IMR-90 (cell line): ENCODE measurements around the gene TMOD2. TPM values are rescaled to one million over a fixed set of nuclear protein-coding genes. Genes with fewer than 3 reads are reported as not detected.

Source experiments
- ATAC-seq: fragments of 200-7000 bp; cut with Tn5 transposase; 2 replicates; pipeline ENCODE4 v1.9.1; 2020; ENCODE audit warnings: low read depth, mild to moderate bottlenecking, moderate library complexity
- BruUV-seq: library from RNA; stranded (reverse); fragments of 400-500 nt; replicated peaks from 2 replicates; lab custom pipeline; 2021; lab: Mats Ljungman, UMichigan
- CTCF ChIA-PET: fragments of 300-600 bp; formaldehyde crosslinking; extraction: SDS; loops from one replicate; lab custom pipeline; 2021; ENCODE audit warnings: antibody characterized with exemption; lab: Yijun Ruan, JAX
- POLR2A ChIA-PET: fragments of 300-600 bp; sonication (Branson Sonifier 250); formaldehyde crosslinking; loops from one replicate; lab custom pipeline; 2022; ENCODE audit warnings: antibody characterized with exemption; ENCODE audit not compliant: unreplicated experiment; lab: Charles Lee
- DNase-seq: peaks from one replicate; pipeline ENCODE4 v3.0.0; 2013
- H2AFZ ChIP-seq: replicated peaks from 2 replicates; pipeline ENCODE3; 2013; ENCODE audit warnings: low read length, mild to moderate bottlenecking; ENCODE audit not compliant: poor library complexity
- H2AK5ac ChIP-seq: 2 replicates; pipeline ENCODE4 v1.6.1; 2013; ENCODE audit warnings: low read depth, low read length, inconsistent platforms
- H2AK9ac ChIP-seq: replicated peaks from 2 replicates; pipeline ENCODE3; 2013; ENCODE audit warnings: mild to moderate bottlenecking, low read depth, low read length, moderate library complexity; ENCODE audit not compliant: poor library complexity
- H2BK120ac ChIP-seq: 2 replicates; pipeline ENCODE4 v1.6.1; 2013; ENCODE audit warnings: low read depth, low read length, inconsistent platforms
- H2BK15ac ChIP-seq: 3 replicates; pipeline ENCODE4 v1.6.1; 2013; ENCODE audit warnings: low read depth, low read length, inconsistent platforms
- H2BK20ac ChIP-seq: 2 replicates; pipeline ENCODE4 v1.6.1; 2013; ENCODE audit warnings: low read depth, mild to moderate bottlenecking, inconsistent platforms, low read length, moderate library complexity
- H2BK5ac ChIP-seq: 2 replicates; pipeline ENCODE4 v1.6.1; 2013; ENCODE audit warnings: mild to moderate bottlenecking, low read depth, low read length, inconsistent platforms; ENCODE audit not compliant: poor library complexity, severe bottlenecking
- H3K14ac ChIP-seq: replicated peaks from 2 replicates; pipeline ENCODE4 v1.6.1; 2013; ENCODE audit warnings: low read depth, low read length, inconsistent platforms
- H3K18ac ChIP-seq: 2 replicates; pipeline ENCODE4 v1.6.1; 2013; ENCODE audit warnings: low read depth, low read length, control low read depth
- H3K23ac ChIP-seq: 2 replicates; pipeline ENCODE4 v1.6.1; 2013; ENCODE audit warnings: low read depth, low read length, inconsistent platforms
- H3K27ac ChIP-seq: 2 replicates; pipeline ENCODE4 v1.5.1; 2013; ENCODE audit warnings: mild to moderate bottlenecking, control low read depth, low read length; ENCODE audit not compliant: insufficient read depth
- H3K27me3 ChIP-seq: 2 replicates; pipeline ENCODE4 v1.6.1; 2013; ENCODE audit warnings: low read length; ENCODE audit not compliant: control insufficient read depth, insufficient read depth
- H3K36me3 ChIP-seq: 2 replicates; pipeline ENCODE4 v1.6.1; 2013; ENCODE audit warnings: low read length, mixed read lengths; ENCODE audit not compliant: control insufficient read depth, insufficient read depth
- H3K4ac ChIP-seq: 2 replicates; pipeline ENCODE4 v1.6.1; 2013; ENCODE audit warnings: low read depth, low read length, inconsistent platforms
- H3K4me1 ChIP-seq: 2 replicates; pipeline ENCODE4 v1.6.1; 2013; ENCODE audit warnings: low read length, mixed read lengths; ENCODE audit not compliant: control insufficient read depth, insufficient read depth
- H3K4me2 ChIP-seq: 2 replicates; pipeline ENCODE4 v1.6.1; 2013; ENCODE audit warnings: low read depth, mild to moderate bottlenecking, control low read depth, low read length, moderate library complexity
- H3K4me3 ChIP-seq: 2 replicates; pipeline ENCODE4 v1.5.1; 2013; ENCODE audit warnings: low read depth, mild to moderate bottlenecking, control low read depth, low read length, moderate library complexity; ENCODE audit not compliant: insufficient read depth
- H3K56ac ChIP-seq: 2 replicates; pipeline ENCODE4 v1.6.1; 2013; ENCODE audit warnings: low read length, inconsistent platforms; ENCODE audit not compliant: insufficient read depth; ENCODE audit errors: extremely low read depth
- H3K79me1 ChIP-seq, 2 experiments: 2 replicates each; pipeline ENCODE4 v1.6.1; 2013; ENCODE audit warnings: low read length in 2 of 2, inconsistent platforms in 1 of 2, low read depth in 1 of 2
- H3K9ac ChIP-seq: 2 replicates; pipeline ENCODE4 v1.6.1; 2013; ENCODE audit warnings: low read depth, low read length, control low read depth
- H3K9me1 ChIP-seq: 2 replicates; pipeline ENCODE4 v1.6.1; 2013; ENCODE audit warnings: low read length, inconsistent platforms; ENCODE audit not compliant: insufficient read depth
- H3K9me3 ChIP-seq: 2 replicates; pipeline ENCODE4 v1.6.1; 2013; ENCODE audit warnings: low read length; ENCODE audit not compliant: control insufficient read depth, insufficient read depth
- H4K20me1 ChIP-seq: 2 replicates; pipeline ENCODE4 v1.6.1; 2013; ENCODE audit warnings: low read length, inconsistent platforms; ENCODE audit not compliant: insufficient read depth
- H4K5ac ChIP-seq: 2 replicates; pipeline ENCODE4 v1.6.1; 2013; ENCODE audit warnings: mild to moderate bottlenecking, low read depth, low read length, control low read depth
- H4K8ac ChIP-seq, 2 experiments: 2 replicates each; pipeline ENCODE4 v1.6.1; 2013; ENCODE audit warnings: low read depth in 2 of 2, low read length in 2 of 2, control low read depth in 1 of 2, inconsistent platforms in 1 of 2
- H4K91ac ChIP-seq: 2 replicates; pipeline ENCODE4 v1.6.1; 2013; ENCODE audit warnings: low read depth, low read length, inconsistent platforms; ENCODE audit not compliant: insufficient read depth
- BHLHE40 ChIP-seq: fragments of 150-350 bp; IDR thresholded peaks from 2 replicates; pipeline ENCODE4 v1.6.1; 2016; ENCODE audit warnings: mild to moderate bottlenecking, low read depth, low read length
- CEBPB ChIP-seq: IDR thresholded peaks from 2 replicates; pipeline ENCODE4 v1.6.1; 2012; ENCODE audit warnings: low read depth, low read length, improper control_type of control experiment
- MAFK ChIP-seq: IDR thresholded peaks from 2 replicates; pipeline ENCODE4 v1.6.1; 2012; ENCODE audit warnings: low read depth, low read length, improper control_type of control experiment
- MAZ ChIP-seq: IDR thresholded peaks from 2 replicates; pipeline ENCODE4 v1.6.1; 2012; ENCODE audit warnings: low read depth, mild to moderate bottlenecking, low read length, improper control_type of control experiment, moderate library complexity, borderline replicate concordance
- MXI1 ChIP-seq: IDR thresholded peaks from 2 replicates; pipeline ENCODE4 v1.6.1; 2012; ENCODE audit warnings: low read depth, mild to moderate bottlenecking, low read length, moderate library complexity, borderline replicate concordance
- NFE2L2 ChIP-seq: fragments of 150-350 bp; IDR thresholded peaks from 2 replicates; pipeline ENCODE4 v1.6.1; 2016; ENCODE audit warnings: low read depth, mild to moderate bottlenecking, low read length
- POLR2A ChIP-seq: IDR thresholded peaks from 2 replicates; pipeline ENCODE4 v1.6.1; 2012; ENCODE audit warnings: mild to moderate bottlenecking, low read depth, low read length
- RCOR1 ChIP-seq: IDR thresholded peaks from 2 replicates; pipeline ENCODE4 v1.6.1; 2012; ENCODE audit warnings: mild to moderate bottlenecking, low read length, improper control_type of control experiment; ENCODE audit not compliant: insufficient replicate concordance
- RFX5 ChIP-seq: IDR thresholded peaks from 2 replicates; pipeline ENCODE4 v1.8.0; 2012; ENCODE audit warnings: low read depth, mild to moderate bottlenecking, low read length, moderate library complexity
- SMC3 ChIP-seq: fragments of 150-350 bp; IDR thresholded peaks from 2 replicates; pipeline ENCODE4 v1.6.1; 2016; ENCODE audit warnings: low read depth, mild to moderate bottlenecking, antibody characterized with exemption, low read length, moderate library complexity
- WGBS, 2 experiments: methylation state at CpG; one replicate each; pipeline versions ENCODE4 v1.1.5 to v1.1.7; 2013; ENCODE audit warnings: missing lambda C conversion rate in 2 of 2; ENCODE audit not compliant: insufficient read length in 1 of 2; ENCODE audit errors: extremely low coverage in 2 of 2; 5-methylcytosine and 5-hydroxymethylcytosine counted together
- dilution Hi-C: fragments of 300-500 bp; cut with HindIII; formaldehyde crosslinking; loops from one replicate; pipeline ENCODE4 v1.14.3; 2018; ENCODE audit warnings: low sequenced_read_pairs; ENCODE audit not compliant: unreplicated experiment
- in situ Hi-C: fragments of 300-500 bp; cut with MboI; formaldehyde crosslinking; loops from 3 replicates; pipeline ENCODE4 v1.14.3; 2019; ENCODE audit warnings: low sequenced_read_pairs, inconsistent platforms, mixed read lengths
- intact Hi-C: fragments of 100-400 bp; cut with micrococcal nuclease; formaldehyde crosslinking; loops from 2 replicates; pipeline ENCODE4 v1.10.0; 2022
- polyA plus RNA-seq, 3 experiments: library from polyadenylated mRNA; depleted of rRNA; stranded (reverse); fragments of >200 nt; gene quantifications; 2 replicates each; pipeline ENCODE4 v1.2.3, GENCODE V29; 2012; ENCODE audit warnings: low replicate concordance in 1 of 3
- total RNA-seq: library from RNA; depleted of rRNA; stranded (reverse); fragments of >200 nt; gene quantifications from 2 replicates; pipeline ENCODE4 v1.2.3, GENCODE V29; 2012
- TF ChIP-seq, protein P1 (sequence below): fragments of 150-350 bp; IDR thresholded peaks from 2 replicates; pipeline ENCODE4 v1.6.1; 2017; ENCODE audit warnings: mild to moderate bottlenecking, antibody characterized with exemption, low read length, low read depth

Gene TMOD2
- total and polyA plus RNA-seq, 2 of the 4 experiments (the other 2 are of a cell fraction), result 2.8 to 5.4 TPM

DNA sequence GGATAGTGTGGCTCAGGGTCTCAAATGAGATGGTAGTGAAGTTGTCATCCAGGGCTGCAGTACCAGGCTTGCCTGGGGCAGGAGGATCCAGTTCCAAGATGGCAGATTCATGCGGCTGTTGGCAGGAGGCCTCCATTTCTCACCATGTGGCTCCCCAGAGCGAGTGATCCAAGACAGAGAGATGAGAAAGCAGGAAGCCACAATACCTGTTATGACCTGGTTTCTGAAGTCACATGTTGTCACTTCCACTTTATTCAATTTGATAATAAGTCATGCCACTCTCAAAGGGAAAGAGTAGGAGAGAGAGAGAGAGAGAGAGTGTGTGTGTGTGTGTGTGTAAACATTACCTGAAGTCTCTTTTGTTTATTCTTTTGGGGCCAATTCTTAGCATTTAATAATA lies 30.1 kb downstream of the TMOD2 start:
- no peaks in the 10 kb centered on the region for H3K4me1 ChIP-seq
- no peak overlapping the region for H3K23ac ChIP-seq
- ATAC-seq (no peak), DNase-seq (no peak)
- H4K8ac ChIP-seq, result no peak overlapping the region
- H3K79me1 ChIP-seq, result no peaks in the 10 kb centered on the region
- no peak overlapping the region for H3K4me3 ChIP-seq
- dilution Hi-C loops, result no loop called here
- ChIA-PET CTCF (interaction anchor here (2.4 kb wide), 1 partner anchor 132 kb away, joined by 6 read pairs; no protein-coding TSS in a partner anchor), POLR2A (no interaction called here)
- H2AFZ ChIP-seq, result no peak overlapping the region
- no peak overlapping the region for H3K4me2 ChIP-seq
- no peaks in the 10 kb centered on the region for H3K9me3 ChIP-seq
- H2BK120ac ChIP-seq, result no peak overlapping the region
- H2BK20ac ChIP-seq, result no peak overlapping the region
- H2AK5ac ChIP-seq, result no peak overlapping the region
- no CpG with 5 or more reads among the region's 2 CpGs for WGBS, 2 experiments
- intact Hi-C loops, result loop anchor here (10.0 kb wide), 1 partner anchor 443 kb away; no protein-coding TSS in a partner anchor
- H3K27ac ChIP-seq, result no peak overlapping the region
- H2AK9ac ChIP-seq, result no peak overlapping the region
- no peak overlapping the region for H3K14ac ChIP-seq
- TF ChIP-seq RFX5, result no peak
- no peak for TF ChIP-seq RCOR1
- TF ChIP-seq SMC3, result no peak
- TF ChIP-seq MAZ, result no peak
- TF ChIP-seq POLR2A, result no peak
- TF ChIP-seq MXI1, result no peak
- no peak for TF ChIP-seq BHLHE40
- no peak for TF ChIP-seq CEBPB
- no peak for TF ChIP-seq NFE2L2
- no peak for TF ChIP-seq MAFK
- TF ChIP-seq, protein P1, sequence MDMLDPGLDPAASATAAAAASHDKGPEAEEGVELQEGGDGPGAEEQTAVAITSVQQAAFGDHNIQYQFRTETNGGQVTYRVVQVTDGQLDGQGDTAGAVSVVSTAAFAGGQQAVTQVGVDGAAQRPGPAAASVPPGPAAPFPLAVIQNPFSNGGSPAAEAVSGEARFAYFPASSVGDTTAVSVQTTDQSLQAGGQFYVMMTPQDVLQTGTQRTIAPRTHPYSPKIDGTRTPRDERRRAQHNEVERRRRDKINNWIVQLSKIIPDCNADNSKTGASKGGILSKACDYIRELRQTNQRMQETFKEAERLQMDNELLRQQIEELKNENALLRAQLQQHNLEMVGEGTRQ, result no peak
- no peak overlapping the region for H3K18ac ChIP-seq
- no TSS peak for BruUV-seq
- no peak overlapping the region for H2BK5ac ChIP-seq
- no peak overlapping the region for H3K4ac ChIP-seq
- no peak overlapping the region for H3K56ac ChIP-seq
- in situ Hi-C loops, result no loop called here
- H4K91ac ChIP-seq, result no peak overlapping the region
- no peaks in the 10 kb centered on the region for H3K9me1 ChIP-seq
- H3K9ac ChIP-seq, result no peak overlapping the region
- H4K20me1 ChIP-seq, result no peaks in the 10 kb centered on the region
- 0 out of 2 replicates have a peak, but pooled peaks cover 2% of the 10 kb centered on the region for H3K36me3 ChIP-seq
- H3K27me3 ChIP-seq, result no peaks in the 10 kb centered on the region
- no peak overlapping the region for H4K5ac ChIP-seq
- H2BK15ac ChIP-seq, result no peak overlapping the region
